ENCODE measurements around the gene KRTAP10-8.

- TF ChIP-seq CTCF (IDR thresholded peaks at IDR 0.05) (no peak), EP300 (IDR thresholded peaks at IDR 0.05) (no peak), POLR2A (IDR thresholded peaks at IDR 0.05) (no peak)
These were observed 14.8 kb downstream of the KRTAP10-8 start, which contains the start of gene KRTAP10-9 for GRCh38 chr21:44626673-44627143.
